ENCODE data around the gene SYNGR4. TPM values are rescaled to one million over a fixed set of nuclear protein-coding genes. Genes with fewer than 3 reads are reported as not detected.

The SYNGR4 gene
- total RNA-seq, 1 donor from 2014 or later: not detected

- intact Hi-C loops (cut with micrococcal nuclease): no loop called here
Measured at GRCh38 chr19:48340995-48341394, 23.2 kb upstream of the SYNGR4 start.

GRCh38 chr19:48341515-48342413 is 22.4 kb upstream of the SYNGR4 start:
- intact Hi-C loops (cut with micrococcal nuclease): no loop called here

- intact Hi-C loops (cut with micrococcal nuclease): no loop called here
Measured at GRCh38 chr19:48342414-48342738, 21.8 kb upstream of the SYNGR4 start.

GRCh38 chr19:48342841-48343540 is 21.2 kb upstream of the SYNGR4 start:
- intact Hi-C loops (cut with micrococcal nuclease): no loop called here

GRCh38 chr19:48344892-48345291 is 19.3 kb upstream of the SYNGR4 start:
- intact Hi-C loops (cut with micrococcal nuclease): no loop called here

- intact Hi-C loops (cut with micrococcal nuclease): no loop called here
Measured at GRCh38 chr19:48346191-48346590, 18.0 kb upstream of the SYNGR4 start.

- intact Hi-C loops (cut with micrococcal nuclease): no loop called here
Measured at GRCh38 chr19:48348045-48348444, 16.1 kb upstream of the SYNGR4 start.

GRCh38 chr19:48348737-48349136 is 15.4 kb upstream of the SYNGR4 start:
- intact Hi-C loops (cut with micrococcal nuclease): no loop called here

GRCh38 chr19:48350856-48351255 is 13.3 kb upstream of the SYNGR4 start:
- intact Hi-C loops (cut with micrococcal nuclease): no loop called here

GRCh38 chr19:48351341-48351752 is 12.8 kb upstream of the SYNGR4 start:
- intact Hi-C loops (cut with micrococcal nuclease): no loop called here

- intact Hi-C loops (cut with micrococcal nuclease): no loop called here
Measured at GRCh38 chr19:48353677-48354076, 10.5 kb upstream of the SYNGR4 start.

GRCh38 chr19:48354332-48354992 is 9.7 kb upstream of the SYNGR4 start:
- intact Hi-C loops (cut with micrococcal nuclease): no loop called here

- intact Hi-C loops (cut with micrococcal nuclease): no loop called here
Measured at GRCh38 chr19:48355365-48355954, 8.7 kb upstream of the SYNGR4 start.

- intact Hi-C loops (cut with micrococcal nuclease): no loop called here
Measured at GRCh38 chr19:48359123-48359522, 5.0 kb upstream of the SYNGR4 start.

- intact Hi-C loops (cut with micrococcal nuclease): loop anchor here (2.0 to 5.0 kb wide), 5 partner anchors 105 to 1505 kb away; partner anchors contain the start of genes CARD8, DBP, LMTK3 and RPL18
Measured at GRCh38 chr19:48361912-48362311, 2.3 kb upstream of the SYNGR4 start.

GRCh38 chr19:48362716-48363499 is 1.3 kb upstream of the SYNGR4 start:
- intact Hi-C loops (cut with micrococcal nuclease): loop anchor here (1.0 to 5.0 kb wide), 8 partner anchors 33 to 1506 kb away; partner anchors contain the start of genes CARD8, CYTH2, DBP and LMTK3

- intact Hi-C loops (cut with micrococcal nuclease): loop anchor here (1.0 to 5.0 kb wide), 8 partner anchors 33 to 1506 kb away; partner anchors contain the start of genes CARD8, CYTH2, DBP and LMTK3
Measured at GRCh38 chr19:48363500-48363809, 712 bp upstream of the SYNGR4 start.

- intact Hi-C loops (cut with micrococcal nuclease): loop anchor here (1.0 to 5.0 kb wide), 6 partner anchors 34 to 1507 kb away; partner anchors contain the start of genes CARD8, DBP, GRWD1 and LMTK3
Measured at GRCh38 chr19:48364598-48365348, 606 bp downstream of the SYNGR4 start.

- intact Hi-C loops (cut with micrococcal nuclease): no loop called here
Measured at GRCh38 chr19:48365602-48366001, 1.4 kb downstream of the SYNGR4 start.

- intact Hi-C loops (cut with micrococcal nuclease): no loop called here
Measured at GRCh38 chr19:48367855-48368254, 3.7 kb downstream of the SYNGR4 start.

All from T-helper 2 cell treated with Interferon-gamma antibody and Interleukin-4, amounts not matched to agents 100 ng/mL and 5 ng/mL, for 36 hours (primary cell).